ENCODE data around the gene HSD11B2. TPM values are rescaled to one million over a fixed set of nuclear protein-coding genes. Genes with fewer than 3 reads are reported as not detected.
A peak's percentile ranks its signal among the peaks of the same experiment; 100 is the strongest.

The HSD11B2 gene
- total RNA-seq, 1 experiment from 2014 or later = 33.4 TPM

DNA sequence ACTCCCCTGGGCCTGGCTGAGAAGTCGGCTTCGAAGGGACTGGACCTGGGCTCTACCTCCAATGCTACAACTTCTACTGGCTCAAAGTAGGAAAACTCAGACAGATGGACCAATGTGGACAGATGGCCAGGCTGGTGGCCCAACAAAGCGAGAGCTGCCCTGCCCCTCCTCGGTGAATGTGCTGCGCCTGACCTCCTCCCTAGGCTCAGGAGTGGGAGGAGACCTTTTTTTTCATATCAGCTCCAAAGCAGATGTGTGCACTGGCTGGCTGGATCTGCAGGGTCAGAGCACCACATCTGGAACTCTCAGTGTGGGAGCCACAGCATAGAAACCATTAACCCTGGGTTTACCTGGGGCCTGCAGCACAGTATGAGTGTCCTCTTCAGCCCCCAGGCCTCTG, 29.2 kb downstream of the HSD11B2 start:
- ATAC-seq = no peak
- no peak overlapping the region for H3K4me3 Mint-ChIP-seq
- peak overlapping the region; percentile 76; the same call in 1 of the 2 replicates for H3K27ac Mint-ChIP-seq
- H3K36me3 Mint-ChIP-seq = no peaks in the 10 kb centered on the region
- DNase-seq (ENCODE audit: low spot score) = no peak
- TF ChIP-seq TCF7 (CRISPR knock-in tag; IDR thresholded peaks at IDR 0.05; ENCODE audit: low read depth) = no peak
- no peak for TF ChIP-seq SMAD4 (CRISPR knock-in tag; IDR thresholded peaks at IDR 0.05)
- TF ChIP-seq, protein P1, sequence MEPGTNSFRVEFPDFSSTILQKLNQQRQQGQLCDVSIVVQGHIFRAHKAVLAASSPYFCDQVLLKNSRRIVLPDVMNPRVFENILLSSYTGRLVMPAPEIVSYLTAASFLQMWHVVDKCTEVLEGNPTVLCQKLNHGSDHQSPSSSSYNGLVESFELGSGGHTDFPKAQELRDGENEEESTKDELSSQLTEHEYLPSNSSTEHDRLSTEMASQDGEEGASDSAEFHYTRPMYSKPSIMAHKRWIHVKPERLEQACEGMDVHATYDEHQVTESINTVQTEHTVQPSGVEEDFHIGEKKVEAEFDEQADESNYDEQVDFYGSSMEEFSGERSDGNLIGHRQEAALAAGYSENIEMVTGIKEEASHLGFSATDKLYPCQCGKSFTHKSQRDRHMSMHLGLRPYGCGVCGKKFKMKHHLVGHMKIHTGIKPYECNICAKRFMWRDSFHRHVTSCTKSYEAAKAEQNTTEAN (CRISPR knock-in tag; IDR thresholded peaks at IDR 0.05) = no peak
- ChIA-PET CTCF (interaction anchor here (0.6 to 2.1 kb wide), 3 partner anchors 15 to 346 kb away, joined by 3 to 11 read pairs (median 4); no protein-coding TSS in a partner anchor), POLR2A (no interaction called here)
- H3K4me1 Mint-ChIP-seq = 0 out of 2 replicates have a peak, but pooled peaks cover 5% of the 10 kb centered on the region
- H3K27me3 Mint-ChIP-seq (ENCODE audit: low read depth) = no peaks in the 10 kb centered on the region
- no peaks in the 10 kb centered on the region for H3K9me3 Mint-ChIP-seq

DNA sequence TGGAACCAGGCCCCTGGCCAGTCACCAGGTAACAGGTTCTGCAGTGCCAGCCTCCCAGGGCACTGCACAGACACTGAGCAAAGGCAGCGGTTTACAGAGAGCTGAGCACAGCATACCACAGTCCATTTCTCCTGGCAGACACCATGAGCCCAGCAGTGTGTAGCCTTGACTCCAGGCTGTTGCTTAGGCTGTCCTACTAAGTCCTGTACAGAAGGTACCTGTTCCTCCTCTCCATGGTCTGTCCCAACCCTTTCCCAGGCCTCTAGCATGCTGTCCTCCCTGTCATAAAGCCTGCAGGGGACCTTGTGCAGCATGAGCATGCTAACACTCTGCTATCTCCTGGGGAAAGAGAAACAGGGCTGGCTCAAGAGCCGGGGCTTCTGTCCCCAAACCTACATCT, 30.0 kb downstream of the HSD11B2 start:
- no peak overlapping the region for H3K4me3 Mint-ChIP-seq
- H3K36me3 Mint-ChIP-seq = no peaks in the 10 kb centered on the region
- TF ChIP-seq MYBL2 (CRISPR knock-in tag; IDR thresholded peaks at IDR 0.05) (no peak), SMAD3 (CRISPR knock-in tag; IDR thresholded peaks at IDR 0.05; ENCODE audit: borderline replicate concordance) (no peak), ETV6 (CRISPR knock-in tag; IDR thresholded peaks at IDR 0.05) (no peak), GABPB1 (CRISPR knock-in tag; IDR thresholded peaks at IDR 0.05) (no peak), KAT7 (CRISPR knock-in tag; IDR thresholded peaks at IDR 0.05; ENCODE audit: borderline replicate concordance) (no peak), MXD4 (CRISPR knock-in tag; IDR thresholded peaks at IDR 0.05; ENCODE audit: borderline replicate concordance) (no peak)
- TF ChIP-seq, protein P2, sequence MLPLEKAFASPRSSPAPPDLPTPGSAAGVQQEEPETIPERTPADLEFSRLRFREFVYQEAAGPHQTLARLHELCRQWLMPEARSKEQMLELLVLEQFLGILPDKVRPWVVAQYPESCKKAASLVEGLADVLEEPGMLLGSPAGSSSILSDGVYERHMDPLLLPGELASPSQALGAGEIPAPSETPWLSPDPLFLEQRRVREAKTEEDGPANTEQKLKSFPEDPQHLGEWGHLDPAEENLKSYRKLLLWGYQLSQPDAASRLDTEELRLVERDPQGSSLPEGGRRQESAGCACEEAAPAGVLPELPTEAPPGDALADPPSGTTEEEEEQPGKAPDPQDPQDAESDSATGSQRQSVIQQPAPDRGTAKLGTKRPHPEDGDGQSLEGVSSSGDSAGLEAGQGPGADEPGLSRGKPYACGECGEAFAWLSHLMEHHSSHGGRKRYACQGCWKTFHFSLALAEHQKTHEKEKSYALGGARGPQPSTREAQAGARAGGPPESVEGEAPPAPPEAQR (CRISPR knock-in tag; IDR thresholded peaks at IDR 0.05) = no peak
- TF ChIP-seq, protein P3, sequence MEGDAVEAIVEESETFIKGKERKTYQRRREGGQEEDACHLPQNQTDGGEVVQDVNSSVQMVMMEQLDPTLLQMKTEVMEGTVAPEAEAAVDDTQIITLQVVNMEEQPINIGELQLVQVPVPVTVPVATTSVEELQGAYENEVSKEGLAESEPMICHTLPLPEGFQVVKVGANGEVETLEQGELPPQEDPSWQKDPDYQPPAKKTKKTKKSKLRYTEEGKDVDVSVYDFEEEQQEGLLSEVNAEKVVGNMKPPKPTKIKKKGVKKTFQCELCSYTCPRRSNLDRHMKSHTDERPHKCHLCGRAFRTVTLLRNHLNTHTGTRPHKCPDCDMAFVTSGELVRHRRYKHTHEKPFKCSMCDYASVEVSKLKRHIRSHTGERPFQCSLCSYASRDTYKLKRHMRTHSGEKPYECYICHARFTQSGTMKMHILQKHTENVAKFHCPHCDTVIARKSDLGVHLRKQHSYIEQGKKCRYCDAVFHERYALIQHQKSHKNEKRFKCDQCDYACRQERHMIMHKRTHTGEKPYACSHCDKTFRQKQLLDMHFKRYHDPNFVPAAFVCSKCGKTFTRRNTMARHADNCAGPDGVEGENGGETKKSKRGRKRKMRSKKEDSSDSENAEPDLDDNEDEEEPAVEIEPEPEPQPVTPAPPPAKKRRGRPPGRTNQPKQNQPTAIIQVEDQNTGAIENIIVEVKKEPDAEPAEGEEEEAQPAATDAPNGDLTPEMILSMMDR (IDR thresholded peaks at IDR 0.05) = no peak
- TF ChIP-seq, protein P4, sequence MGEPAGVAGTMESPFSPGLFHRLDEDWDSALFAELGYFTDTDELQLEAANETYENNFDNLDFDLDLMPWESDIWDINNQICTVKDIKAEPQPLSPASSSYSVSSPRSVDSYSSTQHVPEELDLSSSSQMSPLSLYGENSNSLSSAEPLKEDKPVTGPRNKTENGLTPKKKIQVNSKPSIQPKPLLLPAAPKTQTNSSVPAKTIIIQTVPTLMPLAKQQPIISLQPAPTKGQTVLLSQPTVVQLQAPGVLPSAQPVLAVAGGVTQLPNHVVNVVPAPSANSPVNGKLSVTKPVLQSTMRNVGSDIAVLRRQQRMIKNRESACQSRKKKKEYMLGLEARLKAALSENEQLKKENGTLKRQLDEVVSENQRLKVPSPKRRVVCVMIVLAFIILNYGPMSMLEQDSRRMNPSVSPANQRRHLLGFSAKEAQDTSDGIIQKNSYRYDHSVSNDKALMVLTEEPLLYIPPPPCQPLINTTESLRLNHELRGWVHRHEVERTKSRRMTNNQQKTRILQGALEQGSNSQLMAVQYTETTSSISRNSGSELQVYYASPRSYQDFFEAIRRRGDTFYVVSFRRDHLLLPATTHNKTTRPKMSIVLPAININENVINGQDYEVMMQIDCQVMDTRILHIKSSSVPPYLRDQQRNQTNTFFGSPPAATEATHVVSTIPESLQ (CRISPR knock-in tag; IDR thresholded peaks at IDR 0.05) = no peak
- TF ChIP-seq, protein P5, sequence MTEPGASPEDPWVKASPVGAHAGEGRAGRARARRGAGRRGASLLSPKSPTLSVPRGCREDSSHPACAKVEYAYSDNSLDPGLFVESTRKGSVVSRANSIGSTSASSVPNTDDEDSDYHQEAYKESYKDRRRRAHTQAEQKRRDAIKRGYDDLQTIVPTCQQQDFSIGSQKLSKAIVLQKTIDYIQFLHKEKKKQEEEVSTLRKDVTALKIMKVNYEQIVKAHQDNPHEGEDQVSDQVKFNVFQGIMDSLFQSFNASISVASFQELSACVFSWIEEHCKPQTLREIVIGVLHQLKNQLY (CRISPR knock-in tag; IDR thresholded peaks at IDR 0.05) = no peak
- DNase-seq (ENCODE audit: low spot score) (no peak), ATAC-seq (no peak)
- peaks cover 10% of the 10 kb centered on the region for H3K4me1 Mint-ChIP-seq
- H3K27me3 Mint-ChIP-seq (ENCODE audit: low read depth) = no peaks in the 10 kb centered on the region
- H3K27ac Mint-ChIP-seq = no peak overlapping the region
- no peaks in the 10 kb centered on the region for H3K9me3 Mint-ChIP-seq
- ChIA-PET POLR2A (no interaction called here), CTCF (interaction anchor here (0.7 to 2.1 kb wide), 4 partner anchors 21 to 62 kb away, joined by 3 to 11 read pairs (median 5); no protein-coding TSS in a partner anchor)

DNA sequence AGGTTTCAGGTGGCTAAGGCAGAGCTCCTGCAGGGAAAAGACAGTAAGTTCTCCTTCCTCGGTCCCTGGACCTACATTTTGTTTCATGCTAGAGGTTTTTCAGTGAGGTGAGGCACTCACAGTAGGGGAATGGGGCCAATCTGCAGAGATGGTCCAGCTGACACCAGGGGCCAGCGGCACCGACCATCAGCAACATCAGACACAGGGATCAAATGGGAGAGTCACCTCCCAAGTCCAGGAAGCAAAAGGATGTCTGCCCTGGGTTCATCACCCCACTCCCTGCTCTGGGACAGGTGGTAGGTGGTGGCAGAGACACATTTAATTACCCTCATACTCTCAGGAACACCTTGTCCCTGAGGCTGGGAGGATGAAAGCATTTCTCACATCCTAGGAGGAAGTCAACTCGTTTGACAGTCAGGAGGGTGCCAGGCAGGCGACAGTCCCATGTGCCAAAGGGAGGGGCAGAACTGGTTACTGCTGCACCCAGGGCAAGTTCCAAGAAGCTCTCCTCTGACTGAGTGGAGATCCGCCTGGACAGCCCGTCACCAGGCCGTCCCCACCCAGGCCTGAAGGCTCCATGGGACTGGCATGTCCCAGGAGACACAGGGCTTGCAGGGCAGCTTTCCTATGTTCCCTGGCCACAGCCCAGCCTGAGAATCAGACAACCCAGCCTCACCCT, 30.8 kb downstream of the HSD11B2 start:
- Mint-ChIP-seq H3K4me1 (peaks cover 10% of the 10 kb centered on the region), H3K4me3 (no peak overlapping the region), H3K36me3 (no peaks in the 10 kb centered on the region), H3K27me3 (ENCODE audit: low read depth) (no peaks in the 10 kb centered on the region), H3K9me3 (no peaks in the 10 kb centered on the region), H3K27ac (no peak overlapping the region)
- DNase-seq (ENCODE audit: low spot score) (no peak), ATAC-seq (no peak)
- ChIA-PET CTCF (interaction anchor here (0.7 to 2.1 kb wide), 7 partner anchors 17 to 201 kb away, joined by 3 to 11 read pairs (median 3); partner anchors contain the start of gene HSD11B2), POLR2A (no interaction called here)
- TF ChIP-seq SMAD4 (CRISPR knock-in tag; IDR thresholded peaks at IDR 0.05) (no peak), CREM (CRISPR knock-in tag; IDR thresholded peaks at IDR 0.05) (no peak), MYBL2 (CRISPR knock-in tag; IDR thresholded peaks at IDR 0.05) (no peak), NFYB (CRISPR knock-in tag; conservative IDR thresholded peaks at IDR 0.05; ENCODE audit: low read depth) (no peak), FOXJ3 (CRISPR knock-in tag; IDR thresholded peaks at IDR 0.05; ENCODE audit: borderline replicate concordance) (no peak), SP1 (CRISPR knock-in tag; conservative IDR thresholded peaks at IDR 0.05) (no peak), ATF1 (CRISPR knock-in tag; IDR thresholded peaks at IDR 0.05) (no peak), ZNF138 (CRISPR knock-in tag; conservative IDR thresholded peaks at IDR 0.05) (no peak)
- TF ChIP-seq, protein P6, sequence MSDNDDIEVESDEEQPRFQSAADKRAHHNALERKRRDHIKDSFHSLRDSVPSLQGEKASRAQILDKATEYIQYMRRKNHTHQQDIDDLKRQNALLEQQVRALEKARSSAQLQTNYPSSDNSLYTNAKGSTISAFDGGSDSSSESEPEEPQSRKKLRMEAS (CRISPR knock-in tag; IDR thresholded peaks at IDR 0.05) = no peak
- TF ChIP-seq, protein P7, sequence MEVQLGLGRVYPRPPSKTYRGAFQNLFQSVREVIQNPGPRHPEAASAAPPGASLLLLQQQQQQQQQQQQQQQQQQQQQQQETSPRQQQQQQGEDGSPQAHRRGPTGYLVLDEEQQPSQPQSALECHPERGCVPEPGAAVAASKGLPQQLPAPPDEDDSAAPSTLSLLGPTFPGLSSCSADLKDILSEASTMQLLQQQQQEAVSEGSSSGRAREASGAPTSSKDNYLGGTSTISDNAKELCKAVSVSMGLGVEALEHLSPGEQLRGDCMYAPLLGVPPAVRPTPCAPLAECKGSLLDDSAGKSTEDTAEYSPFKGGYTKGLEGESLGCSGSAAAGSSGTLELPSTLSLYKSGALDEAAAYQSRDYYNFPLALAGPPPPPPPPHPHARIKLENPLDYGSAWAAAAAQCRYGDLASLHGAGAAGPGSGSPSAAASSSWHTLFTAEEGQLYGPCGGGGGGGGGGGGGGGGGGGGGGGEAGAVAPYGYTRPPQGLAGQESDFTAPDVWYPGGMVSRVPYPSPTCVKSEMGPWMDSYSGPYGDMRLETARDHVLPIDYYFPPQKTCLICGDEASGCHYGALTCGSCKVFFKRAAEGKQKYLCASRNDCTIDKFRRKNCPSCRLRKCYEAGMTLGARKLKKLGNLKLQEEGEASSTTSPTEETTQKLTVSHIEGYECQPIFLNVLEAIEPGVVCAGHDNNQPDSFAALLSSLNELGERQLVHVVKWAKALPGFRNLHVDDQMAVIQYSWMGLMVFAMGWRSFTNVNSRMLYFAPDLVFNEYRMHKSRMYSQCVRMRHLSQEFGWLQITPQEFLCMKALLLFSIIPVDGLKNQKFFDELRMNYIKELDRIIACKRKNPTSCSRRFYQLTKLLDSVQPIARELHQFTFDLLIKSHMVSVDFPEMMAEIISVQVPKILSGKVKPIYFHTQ (CRISPR knock-in tag; IDR thresholded peaks at IDR 0.05) = no peak
